Measurements from ENCODE around the gene KIAA1191. TPM values are rescaled to one million over a fixed set of nuclear protein-coding genes. Genes with fewer than 3 reads are reported as not detected.
A peak's percentile ranks its signal among the peaks of the same experiment; 100 is the strongest.

Gene KIAA1191
- total RNA-seq, 3 donors from 2014 or later: 63.4 to 106 (median 104) TPM

DNA sequence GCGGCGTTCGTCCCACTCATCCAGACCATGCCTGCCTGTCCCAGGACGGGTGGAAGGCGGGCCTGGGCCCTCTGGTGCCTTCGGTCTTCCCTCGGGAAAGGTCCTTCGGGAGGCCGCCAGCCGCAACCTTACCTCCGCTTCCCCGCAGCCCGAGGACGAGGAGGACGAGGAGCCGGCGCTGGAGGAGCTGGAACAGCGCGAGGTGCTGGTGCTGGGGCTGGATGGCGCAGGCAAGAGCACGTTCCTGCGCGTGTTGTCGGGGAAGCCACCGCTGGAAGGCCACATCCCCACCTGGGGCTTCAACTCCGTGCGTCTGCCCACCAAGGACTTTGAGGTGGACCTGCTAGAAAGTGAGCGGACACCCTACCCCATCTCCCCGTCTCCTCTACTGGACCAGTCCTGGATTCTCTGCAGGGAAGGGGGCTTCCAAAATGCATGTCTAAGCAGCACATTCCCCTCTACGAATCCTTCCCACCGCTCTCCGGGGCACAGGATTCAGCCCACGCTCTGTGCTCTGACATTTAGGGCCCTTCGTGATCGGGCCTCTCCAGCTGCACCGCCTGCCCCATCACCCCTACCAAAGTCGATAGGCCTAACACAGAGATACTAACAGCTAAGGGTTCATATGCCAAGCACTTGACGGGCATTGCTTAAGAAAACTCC, 4.8 kb upstream of the KIAA1191 start:
- Histone ChIP-seq H3K9me3 (no peaks in the 10 kb centered on the region), H3K4me1 (ENCODE audit: low read depth) (peaks cover 4% of the 10 kb centered on the region), H3K4me3 (no peak overlapping the region), H3K36me3 (ENCODE audit: low read depth) (no peaks in the 10 kb centered on the region)
- TF ChIP-seq CTCF (IDR thresholded peaks at IDR 0.05): no peak
- ATAC-seq (no peak), DNase-seq (no peak)
- intact Hi-C loops (cut with DNase I, micrococcal nuclease): no loop called here

GRCh38 chr5:176365351-176366231, 4.0 kb upstream of the KIAA1191 start, which contains the start of gene ARL10:
Gene ARL10 (plus strand): TSS chr5:176365487. CDS start chr5:176365564, 77 bp downstream.
- Histone ChIP-seq H3K9me3 (no peaks in the 10 kb centered on the region), H3K4me3 (peak within 1 kb of the TSS; percentile 30), H3K36me3 (ENCODE audit: low read depth) (no peaks in the 10 kb centered on the region), H3K4me1 (ENCODE audit: low read depth) (peaks cover 5% of the 10 kb centered on the region)
- ATAC-seq: peak; percentile 8
- intact Hi-C loops (cut with DNase I, micrococcal nuclease): no loop called here
- no peak for TF ChIP-seq CTCF (IDR thresholded peaks at IDR 0.05)
- peak; percentile 27 to 64 (median 61) for DNase-seq

- Histone ChIP-seq H3K36me3 (ENCODE audit: low read depth) (no peaks in the 10 kb centered on the region), H3K9me3 (no peaks in the 10 kb centered on the region), H3K4me1 (ENCODE audit: low read depth) (peaks cover 11% of the 10 kb centered on the region), H3K4me3 (peak overlapping the region; percentile 30)
- ATAC-seq (no peak), DNase-seq (no peak)
- intact Hi-C loops (cut with DNase I, micrococcal nuclease): no loop called here
- TF ChIP-seq CTCF (IDR thresholded peaks at IDR 0.05): no peak
Measured at GRCh38 chr5:176364765-176365350, 3.3 kb upstream of the KIAA1191 start.

DNA sequence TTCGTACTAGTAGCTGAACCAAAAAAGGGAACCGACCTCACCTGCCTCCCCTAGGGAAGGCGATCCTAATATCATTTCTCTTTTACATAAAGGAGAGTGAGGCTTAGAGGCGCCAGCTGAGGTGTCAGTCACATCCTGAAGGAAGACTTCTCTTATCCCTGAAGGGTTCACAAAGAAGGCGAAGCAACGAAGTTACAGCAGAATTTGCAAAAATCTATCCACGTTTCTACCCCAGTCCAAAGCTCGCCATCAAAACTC, 598 bp upstream of the KIAA1191 start:
- ATAC-seq: no peak
- H3K9me3 ChIP-seq: no peaks in the 10 kb centered on the region
- peaks cover 11% of the 10 kb centered on the region for H3K4me1 ChIP-seq (ENCODE audit: low read depth)
- intact Hi-C loops (cut with DNase I, micrococcal nuclease): no loop called here
- H3K36me3 ChIP-seq (ENCODE audit: low read depth): no peaks in the 10 kb centered on the region
- DNase-seq: no peak
- H3K4me3 ChIP-seq: no peak overlapping the region
- no peak for TF ChIP-seq CTCF (IDR thresholded peaks at IDR 0.05)

DNA sequence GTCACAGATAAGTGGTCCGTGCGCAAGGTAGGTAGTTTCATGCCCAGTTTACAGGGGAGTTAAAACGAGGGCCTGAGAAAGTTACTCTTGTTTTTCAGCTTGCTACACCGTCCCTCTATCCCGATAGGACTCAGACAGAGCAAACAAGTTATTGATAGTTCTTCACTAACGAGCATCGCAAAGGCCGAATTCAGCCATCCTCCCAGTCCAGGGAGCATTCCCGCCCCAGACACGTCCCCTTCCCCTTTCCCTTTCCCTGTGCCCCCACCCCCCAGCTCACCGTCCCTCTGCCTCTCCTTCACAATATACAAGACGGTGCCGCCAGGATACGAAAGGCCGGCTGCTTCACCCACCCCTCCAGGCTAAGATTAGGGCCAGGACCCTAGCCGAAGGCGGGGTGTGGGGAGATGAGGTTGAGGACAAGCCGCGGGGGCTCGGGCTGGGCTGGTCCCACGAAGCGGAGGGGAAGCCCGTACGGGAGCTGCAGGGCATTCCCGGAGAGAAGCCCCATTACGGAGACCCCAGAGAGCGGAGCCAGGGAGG, 599 bp downstream of the KIAA1191 start:
- Histone ChIP-seq H3K4me1 (ENCODE audit: low read depth) (peaks cover 11% of the 10 kb centered on the region), H3K36me3 (ENCODE audit: low read depth) (no peaks in the 10 kb centered on the region), H3K4me3 (peak overlapping the region; percentile 56), H3K9me3 (no peaks in the 10 kb centered on the region)
- ATAC-seq (peak; percentile 33), DNase-seq (peak in 2 of 3 donors; percentile 33 to 64)
- TF ChIP-seq CTCF (IDR thresholded peaks at IDR 0.05): no peak
- intact Hi-C loops (cut with DNase I, micrococcal nuclease): no loop called here

All from mucosa of descending colon (tissue), 3 donors.